NCI-H1092 treated with DMSO at 0.1 percent for 48 hours (cell line): ENCODE measurements around the gene DLGAP1.
"Not testable (repeated sequence)": the region's sequence is repeated elsewhere in the genome, so short reads cannot be mapped to it uniquely, and the experiment has no call there.

Source experiments
- DNase-seq: peaks from one replicate; lab custom pipeline; 2025; lab: John Stamatoyannopoulos, UW

Gene DLGAP1

GRCh38 chr18:3603421-3604234, 851.5 kb downstream of the DLGAP1 start:
- peak; percentile 0 for DNase-seq

- not testable (repeated sequence) for DNase-seq
Measured at GRCh38 chr18:3601106-3601755, 853.9 kb downstream of the DLGAP1 start.

GRCh38 chr18:3599861-3600260, 855.2 kb downstream of the DLGAP1 start:
- DNase-seq, result no peak

DNA sequence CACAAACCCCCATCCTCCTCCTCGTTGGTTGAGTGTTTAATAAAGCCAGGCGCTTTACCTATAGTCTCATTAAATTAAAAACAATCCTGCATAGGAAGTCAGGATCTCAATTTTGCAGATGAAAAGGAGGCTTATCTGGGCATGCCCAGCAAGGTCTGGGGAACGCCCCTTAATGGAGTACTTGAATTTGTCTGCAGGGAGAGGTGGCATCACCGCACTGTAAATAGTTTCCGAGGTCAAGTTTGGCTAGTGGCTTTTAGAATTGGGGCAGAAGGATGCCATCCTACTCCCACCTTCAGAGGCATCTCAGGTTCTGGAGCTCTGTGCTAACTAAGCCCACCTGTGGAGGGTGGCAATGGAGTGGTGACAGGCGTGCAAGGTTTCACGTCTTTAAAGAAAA, 855.9 kb downstream of the DLGAP1 start:
- no peak for DNase-seq

- DNase-seq, result no peak
Measured at GRCh38 chr18:3598581-3598980, 856.5 kb downstream of the DLGAP1 start.

DNA sequence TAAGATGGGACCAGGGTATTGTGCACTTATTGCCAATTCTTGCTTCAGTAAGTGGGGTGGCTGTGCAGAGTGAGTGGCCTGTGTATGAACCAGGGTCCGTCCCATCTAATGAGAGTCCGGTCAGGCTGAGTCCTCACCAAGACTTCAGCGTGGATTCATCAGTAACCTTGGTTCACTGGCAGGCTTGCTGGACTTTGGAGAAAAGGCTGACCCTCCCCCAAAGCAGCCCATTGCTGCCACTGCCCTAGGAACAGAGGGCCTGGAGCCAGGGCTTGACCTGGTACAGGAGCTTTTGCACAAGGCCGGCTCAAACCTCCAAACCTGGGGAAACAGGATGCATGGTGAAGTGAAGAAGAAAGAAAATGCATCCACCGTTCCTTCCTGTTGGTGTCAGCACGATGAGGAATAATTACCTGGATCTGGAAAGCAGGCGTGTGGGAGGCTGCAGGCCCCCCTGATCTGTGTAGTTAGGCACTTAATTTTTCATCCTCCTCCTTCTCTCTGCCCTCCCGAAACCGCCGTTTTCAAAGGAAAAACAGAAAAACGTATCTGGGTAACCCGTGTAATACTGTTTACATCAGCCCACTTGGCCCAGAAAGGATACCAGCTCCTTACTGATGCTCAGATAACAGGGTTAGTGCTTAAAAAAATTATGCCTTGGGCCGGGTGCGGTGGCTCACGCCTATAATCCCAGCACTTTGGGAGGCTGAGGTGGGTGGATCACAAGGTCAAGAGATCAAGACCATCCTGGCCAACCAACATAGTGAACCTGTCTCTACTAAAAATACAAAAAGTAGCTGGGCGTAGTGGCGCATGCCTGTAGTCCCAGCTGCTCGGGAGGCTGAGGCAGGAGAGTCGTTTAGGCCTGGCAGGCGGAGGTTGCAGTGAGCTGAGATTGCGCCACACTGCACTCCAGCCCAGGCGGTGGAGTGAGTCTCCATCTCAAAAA, 857.4 kb downstream of the DLGAP1 start:
- no peak for DNase-seq

DNA sequence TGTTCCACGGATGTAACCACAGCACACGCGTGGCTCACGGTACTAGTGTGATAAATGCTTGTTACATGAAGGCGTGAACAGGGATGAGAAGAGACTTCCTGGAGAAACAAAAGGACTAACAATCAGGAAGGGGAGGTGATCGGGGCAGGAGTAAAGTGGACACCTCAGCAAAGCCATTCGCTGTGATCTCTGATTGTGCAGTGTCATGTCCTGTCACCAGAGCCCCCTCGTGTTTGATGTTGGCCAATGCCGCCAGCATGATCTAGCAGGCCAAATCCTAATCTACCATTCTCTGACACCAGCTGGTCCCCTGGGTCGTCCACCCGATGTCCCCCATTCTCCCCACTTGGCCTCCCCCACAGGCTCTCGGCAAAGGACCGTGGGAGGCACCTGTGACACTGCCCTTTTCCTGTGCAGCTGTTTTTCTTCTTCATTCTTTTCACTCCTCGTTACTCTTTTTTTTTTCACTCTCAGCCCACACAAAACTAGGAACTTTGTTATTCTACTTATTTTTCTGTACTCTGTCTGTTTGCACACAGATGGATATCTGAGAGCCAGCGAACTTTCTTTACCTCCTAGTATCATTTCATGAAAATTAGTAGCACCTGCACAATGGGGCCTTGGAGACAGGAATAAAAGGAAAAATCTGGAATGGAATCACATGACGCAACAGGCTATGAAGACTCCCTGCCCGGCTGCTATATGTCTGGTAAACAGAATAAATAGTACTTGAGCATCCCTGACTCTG, 858.3 kb downstream of the DLGAP1 start:
- peak; percentile 0 for DNase-seq

DNA sequence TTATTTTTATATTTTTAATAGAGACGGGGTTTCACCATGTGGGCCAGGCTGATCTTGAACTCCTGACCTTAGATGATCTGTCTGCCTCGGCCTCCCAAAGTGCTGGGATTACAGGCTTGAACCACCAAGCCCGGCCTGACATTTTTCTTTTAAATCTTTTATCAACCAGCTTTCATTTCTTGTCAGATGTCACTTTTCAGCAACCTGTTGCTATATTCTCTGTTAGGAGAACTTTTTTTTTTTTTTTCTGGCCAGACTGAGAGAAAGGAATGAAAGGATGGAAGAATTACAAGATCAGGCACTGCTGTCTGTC, 858.8 kb downstream of the DLGAP1 start:
- no peak for DNase-seq

DNA sequence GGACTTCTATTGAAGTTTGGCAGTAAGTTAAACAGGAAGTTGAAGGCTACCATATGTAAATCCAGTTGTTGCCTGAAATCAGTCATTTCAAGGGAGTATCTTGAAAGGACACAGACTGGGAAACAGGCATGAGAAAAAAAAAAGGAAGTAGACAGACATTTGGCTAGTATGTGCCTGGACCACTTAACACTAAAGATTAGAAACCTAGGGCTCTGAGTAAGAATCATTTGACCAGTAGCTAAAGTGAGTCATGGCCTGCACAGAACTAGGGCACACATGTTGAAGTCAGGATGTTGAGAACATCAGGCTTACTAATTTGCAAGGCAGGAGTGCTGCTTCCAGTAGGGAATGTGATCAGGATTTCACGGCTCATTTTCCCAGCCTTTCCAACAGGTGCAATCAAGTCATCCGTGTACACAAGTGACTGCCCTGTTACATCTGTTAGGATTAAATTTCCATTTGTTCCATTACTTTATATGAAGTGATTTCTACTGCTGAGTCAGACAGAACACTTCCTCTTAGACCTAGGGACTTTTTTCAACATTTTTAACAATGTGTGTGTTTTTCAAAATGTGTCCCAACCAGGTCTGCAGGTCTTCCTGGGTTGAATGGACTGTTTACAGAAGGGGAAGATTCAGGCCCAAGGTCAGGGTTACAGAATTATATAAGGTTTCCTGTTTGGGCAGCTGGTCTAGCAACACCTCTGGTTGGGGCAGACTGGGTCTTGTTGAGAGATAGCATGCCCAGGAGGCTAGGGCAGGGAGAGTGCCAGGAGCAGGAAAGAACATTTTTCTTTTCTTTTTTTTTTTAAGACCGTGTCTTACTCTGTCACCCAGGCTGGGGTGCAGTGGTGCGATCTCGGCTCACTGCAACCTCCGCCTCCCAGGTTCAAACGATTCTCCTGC, 859.5 kb downstream of the DLGAP1 start:
- peak; percentile 33 for DNase-seq

DNA sequence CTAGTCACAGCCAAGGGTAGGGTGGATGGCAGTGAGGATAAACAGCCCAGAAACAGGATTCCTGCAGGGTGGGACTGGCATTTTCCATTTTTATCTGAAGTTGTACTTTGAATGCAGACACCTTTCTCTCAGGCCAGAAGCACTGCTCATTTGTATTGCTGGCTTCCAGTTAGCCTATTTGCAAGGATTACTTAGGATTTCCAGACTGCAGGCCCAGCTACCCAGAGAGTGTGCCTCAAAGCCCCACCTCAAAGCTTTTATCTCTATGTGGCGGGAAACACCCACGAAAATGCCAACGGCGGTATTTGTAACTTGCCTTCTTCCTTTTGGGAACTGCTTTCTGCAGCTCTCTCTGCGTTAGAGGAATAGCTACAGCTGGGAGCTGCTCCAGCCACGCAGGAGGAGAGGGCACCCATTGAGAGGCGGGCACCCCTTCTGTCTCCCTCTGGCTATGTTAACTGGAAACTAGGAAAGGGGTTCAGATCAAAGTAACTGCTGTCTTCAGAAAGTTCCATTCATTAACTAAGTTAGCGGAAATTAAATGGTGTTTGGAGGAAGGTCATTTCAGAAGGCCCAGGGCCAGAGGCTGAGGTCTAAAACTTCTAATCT, 860.2 kb downstream of the DLGAP1 start:
- DNase-seq, result no peak

- peak; percentile 86 for DNase-seq
Measured at GRCh38 chr18:3593904-3594759, 861.0 kb downstream of the DLGAP1 start.

DNA sequence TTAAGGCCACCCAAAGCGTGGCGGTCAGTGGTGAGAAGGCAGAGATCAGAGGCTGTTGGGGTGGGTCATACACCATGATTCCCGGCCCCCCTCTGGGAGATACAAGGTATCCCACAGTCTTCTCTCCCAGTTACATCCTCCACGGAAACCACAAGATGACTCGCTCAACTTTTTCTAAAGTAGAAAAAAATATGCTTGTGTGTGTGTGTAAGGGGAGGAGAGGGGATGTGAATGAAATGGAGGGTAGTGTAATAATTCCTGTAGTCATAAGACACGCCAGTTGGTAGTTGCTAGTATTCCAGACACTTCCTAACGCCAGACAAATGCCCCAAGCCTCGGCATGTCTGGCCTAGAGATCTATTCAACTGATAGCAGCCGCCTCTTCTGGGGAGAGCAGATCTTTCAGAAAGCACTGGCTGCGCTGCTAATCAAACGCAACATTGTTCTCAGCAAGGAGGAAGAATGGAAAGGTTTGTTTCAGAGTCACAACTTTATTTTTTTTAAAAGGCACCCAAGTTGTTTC, 861.7 kb downstream of the DLGAP1 start:
- peak; percentile 55 for DNase-seq

- no peak for DNase-seq
Measured at GRCh38 chr18:3592864-3593263, 862.2 kb downstream of the DLGAP1 start.

DNA sequence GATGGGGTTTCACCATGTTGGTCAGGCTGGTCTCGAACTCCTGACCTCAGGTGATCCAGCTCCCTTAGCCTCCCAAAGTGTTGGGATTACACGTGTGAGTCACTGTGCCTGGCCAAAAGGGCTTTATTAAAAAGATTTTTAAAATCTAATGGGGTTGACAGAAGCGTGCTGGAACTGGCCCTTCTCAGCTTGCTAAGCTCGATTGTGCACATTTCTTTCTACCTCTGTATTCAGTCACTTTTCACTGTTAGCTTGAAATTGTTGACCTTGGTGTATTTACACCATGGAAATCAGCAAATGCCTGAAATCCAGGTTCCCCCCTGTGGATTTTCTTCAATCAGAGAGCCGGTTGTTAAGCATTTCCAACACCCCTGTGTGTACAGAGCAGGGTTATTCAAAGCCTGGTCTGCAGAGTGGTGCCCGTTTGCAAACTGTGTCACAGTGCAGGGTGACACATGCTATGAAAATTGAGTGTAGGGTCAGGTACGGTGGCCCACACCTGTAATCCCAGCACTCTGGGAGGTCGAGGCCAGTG, 864.9 kb downstream of the DLGAP1 start:
- no peak for DNase-seq

DNA sequence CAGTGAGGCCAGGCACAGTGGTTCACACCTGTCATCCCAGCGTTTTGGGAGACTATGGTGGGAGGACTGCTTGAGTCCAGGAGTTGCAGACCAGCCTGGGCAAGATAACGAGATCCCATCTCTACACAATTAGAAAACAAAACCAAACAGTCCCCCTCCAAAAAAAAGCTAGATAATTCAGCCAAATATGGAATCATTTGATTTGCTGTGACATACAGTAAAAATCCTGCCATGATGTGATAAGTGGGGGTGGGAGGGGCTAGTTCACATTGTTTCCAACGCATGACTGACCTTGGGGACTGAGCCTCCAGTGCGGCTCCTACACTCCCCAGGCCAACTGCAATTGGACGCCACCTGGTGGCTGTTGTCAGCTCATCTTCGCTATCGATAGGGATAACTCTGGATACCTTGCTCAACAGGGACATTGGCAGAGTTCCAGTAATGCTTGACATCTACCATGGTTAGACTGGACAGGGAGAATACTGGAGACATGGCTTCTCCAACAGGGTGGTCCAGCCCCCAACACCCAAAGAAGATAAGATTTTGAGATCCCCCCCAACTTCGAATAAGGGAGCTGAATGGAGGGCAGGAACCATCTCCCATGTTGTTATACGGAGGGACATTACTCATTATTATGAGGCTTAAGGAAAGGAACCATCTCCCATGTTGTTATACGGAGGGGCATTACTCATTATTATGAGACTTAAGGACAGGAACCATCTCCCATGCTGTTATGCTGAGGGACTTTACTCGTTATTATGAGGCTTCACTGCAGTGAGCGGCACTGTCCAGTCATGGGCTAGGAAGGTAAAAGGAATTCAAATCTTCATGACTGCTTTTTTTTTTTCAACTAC, 869.2 kb downstream of the DLGAP1 start:
- DNase-seq, result peak; percentile 56

- no peak for DNase-seq
Measured at GRCh38 chr18:3584897-3585460, 870.1 kb downstream of the DLGAP1 start.

- no peak for DNase-seq
Measured at GRCh38 chr18:3584266-3584861, 870.7 kb downstream of the DLGAP1 start.
